UCSD-AML1 (cell line): ENCODE results near the gene DLX6.

Experiments used
- DNase-seq: peaks from one replicate; lab custom pipeline; 2025; ENCODE audit not compliant: unreplicated experiment; lab: John Stamatoyannopoulos, UW

DLX6 gene

GRCh38 chr7:97009753-97010732 is 4.7 kb downstream of the DLX6 start:
- DNase-seq: no peak

- no peak for DNase-seq
Measured at GRCh38 chr7:97011104-97011503, 5.8 kb downstream of the DLX6 start.

- no peak for DNase-seq
Measured at GRCh38 chr7:97011536-97012364, 6.4 kb downstream of the DLX6 start.

- no peak for DNase-seq
Measured at GRCh38 chr7:97012365-97013133, 7.2 kb downstream of the DLX6 start.

- no peak for DNase-seq
Measured at GRCh38 chr7:97013134-97013844, 7.9 kb downstream of the DLX6 start.

- no peak for DNase-seq
Measured at GRCh38 chr7:97013845-97014134, 8.4 kb downstream of the DLX6 start.

GRCh38 chr7:97014145-97014750 is 8.9 kb downstream of the DLX6 start:
- DNase-seq: no peak

- DNase-seq: no peak
Measured at GRCh38 chr7:97015279-97015678, 9.9 kb downstream of the DLX6 start.

- DNase-seq: no peak
Measured at GRCh38 chr7:97015756-97016380, 10.5 kb downstream of the DLX6 start.

- DNase-seq: no peak
Measured at GRCh38 chr7:97016381-97017191, 11.2 kb downstream of the DLX6 start.

GRCh38 chr7:97017192-97018125 is 12.1 kb downstream of the DLX6 start:
- no peak for DNase-seq

- DNase-seq: no peak
Measured at GRCh38 chr7:97018126-97018601, 12.8 kb downstream of the DLX6 start.

GRCh38 chr7:97018791-97019531 is 13.6 kb downstream of the DLX6 start:
- no peak for DNase-seq

GRCh38 chr7:97019710-97020225 is 14.4 kb downstream of the DLX6 start:
- no peak for DNase-seq

- no peak for DNase-seq
Measured at GRCh38 chr7:97020601-97020995, 15.2 kb downstream of the DLX6 start.

GRCh38 chr7:97020996-97021746 is 15.8 kb downstream of the DLX6 start:
- no peak for DNase-seq
